ENCODE results near the gene RCN2. TPM values are rescaled to one million over a fixed set of nuclear protein-coding genes. Genes with fewer than 3 reads are reported as not detected.

Gene RCN2
- total and polyA plus RNA-seq, 2 experiments from 2014 or later: 170 to 327 TPM

- TF ChIP-seq ZNF462 (CRISPR knock-in tag; IDR thresholded peaks at IDR 0.05): no peak
- TF ChIP-seq ETS1 (IDR thresholded peaks at IDR 0.05): no peak
- no peak for TF ChIP-seq STAT1 (IDR thresholded peaks at IDR 0.05; ENCODE audit: unreplicated experiment)
- TF ChIP-seq NANOG (IDR thresholded peaks at IDR 0.05; ENCODE audit: borderline replicate concordance): no peak
- TF ChIP-seq ZNF331 (CRISPR knock-in tag; IDR thresholded peaks at IDR 0.05; ENCODE audit: low read depth): no peak
- no peak for TF ChIP-seq CREB1 (CRISPR knock-in tag; IDR thresholded peaks at IDR 0.05; ENCODE audit: low read depth)
- no peak for TF ChIP-seq CTCF (conservative IDR thresholded peaks at IDR 0.05; ENCODE audit: low read depth in 2 of 2)
Observed at GRCh38 chr15:76983590-76984375, 52.2 kb downstream of the RCN2 start (continued).
